H1 (cell line): Measurements from ENCODE around the gene CLEC16A. TPM values are rescaled to one million over a fixed set of nuclear protein-coding genes. Genes with fewer than 3 reads are reported as not detected.

Experiments used
- CTCF ChIA-PET: fragments of 300-600 bp; sonication (Branson Sonifier 250); formaldehyde crosslinking; loops from one replicate; lab custom pipeline; 2021; ENCODE audit not compliant: partially characterized antibody; lab: Charles Lee
- POLR2A ChIA-PET: fragments of 300-600 bp; sonication (Branson Sonifier 250); formaldehyde crosslinking; loops from one replicate; lab custom pipeline; 2021; ENCODE audit warnings: inconsistent platforms; ENCODE audit not compliant: partially characterized antibody; lab: Charles Lee
- DNase-seq, 2 experiments: peaks; one replicate each; pipeline versions ENCODE4 v3.0.0 to v3.0.0-alpha.2; 2010 to 2022; ENCODE audit warnings: low spot score in 2 of 2, low read depth in 1 of 2, mixed read lengths in 1 of 2
- FAIRE-seq: peaks from 2 replicates; lab custom pipeline; 2011; peaks lifted over from hg19 to GRCh38; lab: Jason Lieb, UNC
- H2AFZ ChIP-seq: 2 replicates; pipeline ENCODE4 v1.8.1; 2012; ENCODE audit warnings: low read length, inconsistent platforms
- H2AK5ac ChIP-seq: 2 replicates; pipeline ENCODE4 v1.6.1; 2013; ENCODE audit warnings: low read depth, low read length
- H2BK120ac ChIP-seq: replicated peaks from 2 replicates; pipeline ENCODE3; 2013; ENCODE audit warnings: low read depth, low read length, inconsistent platforms
- H2BK12ac ChIP-seq: 2 replicates; pipeline ENCODE4 v1.6.1; 2013; ENCODE audit warnings: low read depth, low read length
- H2BK15ac ChIP-seq: 2 replicates; pipeline ENCODE4 v1.6.1; 2013; ENCODE audit warnings: low read length
- H2BK20ac ChIP-seq: 2 replicates; pipeline ENCODE4 v1.6.1; 2013; ENCODE audit warnings: low read length
- H2BK5ac ChIP-seq: 2 replicates; pipeline ENCODE4 v1.6.1; 2013; ENCODE audit warnings: low read depth, low read length
- H3K14ac ChIP-seq: 2 replicates; pipeline ENCODE4 v1.6.1; 2013; ENCODE audit warnings: inconsistent platforms; ENCODE audit not compliant: insufficient read length
- H3K18ac ChIP-seq: 2 replicates; pipeline ENCODE4 v1.6.1; 2013; ENCODE audit warnings: low read length; ENCODE audit errors: extremely low read depth
- H3K23ac ChIP-seq: 2 replicates; pipeline ENCODE4 v1.6.1; 2013; ENCODE audit warnings: inconsistent platforms; ENCODE audit not compliant: insufficient read length
- H3K23me2 ChIP-seq: 2 replicates; pipeline ENCODE4 v1.6.1; 2013; ENCODE audit warnings: low read depth, low read length
- H3K27ac ChIP-seq: 2 replicates; pipeline ENCODE4 v1.6.1; 2011; ENCODE audit warnings: low read depth, low read length, inconsistent platforms
- H3K27me3 ChIP-seq, 4 experiments: replicated peaks in 1 of 4; 1 replicate in 1 of 4; 2 replicates in 3 of 4; pipeline versions ENCODE4 v1.6.1 to v1.8.1; 2011 to 2013; ENCODE audit warnings: low read length in 3 of 4, mild to moderate bottlenecking in 3 of 4, inconsistent platforms in 2 of 4, mixed read lengths in 2 of 4, moderate library complexity in 1 of 4; ENCODE audit not compliant: control insufficient read depth in 3 of 4, insufficient read depth in 3 of 4; ENCODE audit errors: extremely low read depth in 1 of 4
- H3K36me3 ChIP-seq, 4 experiments: 2 replicates each; pipeline versions ENCODE4 v1.6.1 to v1.8.1; 2011 to 2013; ENCODE audit warnings: mild to moderate bottlenecking in 4 of 4, low read length in 3 of 4, moderate library complexity in 2 of 4, control low read depth in 1 of 4, inconsistent platforms in 1 of 4; ENCODE audit not compliant: insufficient read depth in 4 of 4, control insufficient read depth in 2 of 4
- H3K4ac ChIP-seq: replicated peaks from 2 replicates; pipeline ENCODE3; 2013; ENCODE audit warnings: low read length, low read depth, mixed read lengths, inconsistent platforms; ENCODE audit not compliant: insufficient read length
- H3K4me1 ChIP-seq, 4 experiments: replicated peaks in 1 of 4; 1 replicate in 1 of 4; 2 replicates in 3 of 4; pipeline versions ENCODE4 v1.6.1 to v1.8.1; 2011 to 2013; ENCODE audit warnings: low read length in 3 of 4, inconsistent platforms in 2 of 4, mixed read lengths in 1 of 4; ENCODE audit not compliant: insufficient read depth in 4 of 4, control insufficient read depth in 3 of 4
- H3K4me2 ChIP-seq, 2 experiments: 2 replicates each; pipeline versions ENCODE4 v1.6.1 to v1.8.1; 2011 to 2013; ENCODE audit warnings: low read depth in 2 of 2, low read length in 2 of 2, control low read depth in 1 of 2, inconsistent platforms in 1 of 2, mild to moderate bottlenecking in 1 of 2; ENCODE audit not compliant: insufficient read depth in 1 of 2
- H3K4me3 ChIP-seq, 4 experiments: fragments of 200-600, 300-600 bp in 1 of 4; sonication (generic), shearing (Covaris generic), sonication (Bioruptor Twin) in 1 of 4; 2 replicates each; pipeline versions ENCODE4 v1.5.1 to v1.8.1; 2011 to 2016; ENCODE audit warnings: low read length in 4 of 4, low read depth in 3 of 4, control low read depth in 2 of 4, inconsistent platforms in 2 of 4, mild to moderate bottlenecking in 2 of 4, mixed read lengths in 1 of 4, moderate library complexity in 1 of 4; ENCODE audit not compliant: insufficient read depth in 2 of 4; ENCODE audit errors: extremely low read depth in 1 of 4
- H3K56ac ChIP-seq: replicated peaks from 2 replicates; pipeline ENCODE3; 2013; ENCODE audit warnings: low read depth, mild to moderate bottlenecking, mixed read lengths, low read length, inconsistent platforms; ENCODE audit not compliant: insufficient read length
- H3K79me1 ChIP-seq: 2 replicates; pipeline ENCODE4 v1.6.1; 2013; ENCODE audit warnings: low read depth, low read length, control low read depth
- H3K79me2 ChIP-seq, 2 experiments: 2 replicates each; pipeline versions ENCODE4 v1.6.1 to v1.8.1; 2012 to 2013; ENCODE audit warnings: low read length in 2 of 2, mild to moderate bottlenecking in 2 of 2, inconsistent platforms in 1 of 2; ENCODE audit not compliant: insufficient read depth in 2 of 2, control insufficient read depth in 1 of 2
- H3K9ac ChIP-seq, 4 experiments: replicated peaks in 1 of 4; 1 replicate in 1 of 4; 2 replicates in 3 of 4; pipeline versions ENCODE4 v1.6.1 to v1.8.1; 2011 to 2013; ENCODE audit warnings: low read depth in 3 of 4, low read length in 3 of 4, control low read depth in 2 of 4, mild to moderate bottlenecking in 2 of 4, moderate library complexity in 2 of 4, inconsistent platforms in 1 of 4; ENCODE audit errors: extremely low read depth in 1 of 4
- H3K9me3 ChIP-seq, 2 experiments: 2 replicates each; pipeline versions ENCODE4 v1.6.1 to v1.8.1; 2012 to 2013; ENCODE audit warnings: mild to moderate bottlenecking in 2 of 2, moderate library complexity in 2 of 2, control low read depth in 1 of 2, inconsistent platforms in 1 of 2, low read depth in 1 of 2, low read length in 1 of 2, mixed read lengths in 1 of 2; ENCODE audit not compliant: insufficient read depth in 2 of 2
- H4K20me1 ChIP-seq, 2 experiments: replicated peaks in 1 of 2; 2 replicates each; pipeline versions ENCODE3 to v1.8.1; 2011 to 2013; ENCODE audit warnings: inconsistent platforms in 2 of 2, low read length in 2 of 2, mild to moderate bottlenecking in 1 of 2; ENCODE audit not compliant: insufficient read depth in 2 of 2, control insufficient read depth in 1 of 2
- H4K5ac ChIP-seq: 2 replicates; pipeline ENCODE4 v1.6.1; 2013; ENCODE audit warnings: low read length, low read depth, mixed read lengths, inconsistent platforms; ENCODE audit not compliant: insufficient read length
- H4K8ac ChIP-seq: 2 replicates; pipeline ENCODE4 v1.8.0; 2013; ENCODE audit warnings: mild to moderate bottlenecking, moderate library complexity, low read length, inconsistent platforms; ENCODE audit not compliant: insufficient read depth; ENCODE audit errors: extremely low read depth
- H4K91ac ChIP-seq: replicated peaks from 2 replicates; pipeline ENCODE3; 2013; ENCODE audit warnings: low read length, mixed read lengths, inconsistent platforms; ENCODE audit not compliant: insufficient read length
- EZH2 ChIP-seq: fragments of 200-600 bp; sonication (generic); IDR thresholded peaks from 2 replicates; pipeline ENCODE4 v1.7.1; 2012; ENCODE audit warnings: low read depth, mild to moderate bottlenecking, moderate library complexity, low read length, inconsistent platforms; ENCODE audit not compliant: severe bottlenecking
- GTF2F1 ChIP-seq: IDR thresholded peaks from 2 replicates; pipeline ENCODE4 v1.6.1; 2012; ENCODE audit warnings: low read depth, low read length, improper control_type of control experiment, borderline replicate concordance
- HDAC6 ChIP-seq: IDR thresholded peaks from one replicate; pipeline ENCODE4 v1.7.1; 2012; ENCODE audit warnings: low read depth, mild to moderate bottlenecking, inconsistent platforms, low read length, moderate library complexity
- JUND ChIP-seq: IDR thresholded peaks from 2 replicates; pipeline ENCODE4 v1.6.1; 2011; ENCODE audit warnings: mild to moderate bottlenecking, improper control_type of control experiment, low read length
- MAX ChIP-seq: IDR thresholded peaks from 2 replicates; pipeline ENCODE4 v1.6.1; 2012; ENCODE audit warnings: inconsistent platforms
- NRF1 ChIP-seq: IDR thresholded peaks from 2 replicates; pipeline ENCODE4 v1.6.1; 2011; ENCODE audit warnings: mild to moderate bottlenecking, low read depth, low read length, improper control_type of control experiment
- RBBP5 ChIP-seq: IDR thresholded peaks from 2 replicates; pipeline ENCODE4 v1.7.1; 2012; ENCODE audit warnings: low read depth, mild to moderate bottlenecking, inconsistent platforms, low read length, moderate library complexity, borderline replicate concordance
- RFX5 ChIP-seq: IDR thresholded peaks from 2 replicates; pipeline ENCODE4 v1.6.1; 2011; ENCODE audit warnings: low read depth, low read length, improper control_type of control experiment, borderline replicate concordance
- RXRA ChIP-seq: IDR thresholded peaks from 2 replicates; pipeline ENCODE4 v1.6.1; 2011; ENCODE audit warnings: low read depth, mild to moderate bottlenecking, low read length, moderate library complexity; ENCODE audit not compliant: insufficient read depth
- SIRT6 ChIP-seq: IDR thresholded peaks from one replicate; pipeline ENCODE4 v1.7.1; 2012; ENCODE audit warnings: low read length, inconsistent platforms
- SIX5 ChIP-seq: IDR thresholded peaks from 2 replicates; pipeline ENCODE4 v1.6.1; 2011; ENCODE audit warnings: mild to moderate bottlenecking, low read depth, low read length
- SP1 ChIP-seq: IDR thresholded peaks from 2 replicates; pipeline ENCODE4 v1.6.1; 2011; ENCODE audit warnings: low read depth, low read length
- WGBS, 2 experiments: shearing (Covaris generic) in 1 of 2; methylation state at CpG; one replicate each; pipeline versions ENCODE4 v1.1.6 to v1.1.7; 2013 to 2015; ENCODE audit warnings: low lambda C conversion rate in 2 of 2, mixed read lengths in 2 of 2, inconsistent platforms in 1 of 2, low coverage in 1 of 2, missing lambda C conversion rate in 1 of 2; ENCODE audit not compliant: insufficient replicate concordance in 2 of 2, insufficient coverage in 1 of 2, insufficient read length in 1 of 2; ENCODE audit errors: extremely low coverage in 1 of 2, missing lambda C conversion rate in 1 of 2; 5-methylcytosine and 5-hydroxymethylcytosine counted together
- polyA plus RNA-seq, 7 experiments: library from polyadenylated mRNA; depleted of rRNA in 3 of 7; stranded (reverse) in 5 of 7; unstranded in 2 of 7; fragments of >200 nt in 5 of 7; fragments of 200-250 nt in 2 of 7; gene quantifications; 1 replicate in 5 of 7; 2 replicates in 1 of 7; 4 replicates in 1 of 7; pipeline versions ENCODE4 v1.2.1 to v1.2.3, GENCODE V29; 2011 to 2013; ENCODE audit warnings: missing spikeins in 2 of 7, mixed read lengths in 2 of 7
- total RNA-seq: library from RNA; stranded (reverse); fragmentation: NEBNext Ultra II Directional; extraction: Animal tissue kit (Norgen Biotek cat#: 25700); gene quantifications from 2 replicates; pipeline ENCODE4 v1.2.1, GENCODE V29; 2021

CLEC16A gene
- total and polyA plus RNA-seq, 2 of the 8 experiments (the other 6 are each of a cell fraction or from before 2014, with no cell fraction given), result 7.6 to 19.3 TPM

GRCh38 chr16:10939649-10940234, 4.6 kb upstream of the CLEC16A start:
- Histone ChIP-seq H2BK5ac (no peak overlapping the region), H3K23ac (no peak overlapping the region), H3K14ac (no peak overlapping the region), H3K4me2 (peak overlapping the region in 1 of 2 experiments; percentile 86; a peak in 1 of 4 replicates), H3K9me3 (no peaks in the 10 kb centered on the region), H3K27me3 (no peaks in the 10 kb centered on the region; a peak in 2 of 7 replicates), H3K18ac (no peak overlapping the region), H3K27ac (no peak overlapping the region), H4K91ac (no peak overlapping the region), H3K79me2 (peaks cover 0 to 35% of the 10 kb centered on the region in 2 experiments; a peak in 1 of 4 replicates), H3K4me1 (peaks cover 5 to 9% (median 8%) of the 10 kb centered on the region in 4 experiments), H2BK15ac (no peak overlapping the region), H4K5ac (no peak overlapping the region), H3K4ac (no peak overlapping the region), H3K4me3 (no peak overlapping the region), H4K20me1 (peaks cover 20 to 38% of the 10 kb centered on the region in 2 experiments), H2BK120ac (no peak overlapping the region), H2AK5ac (no peak overlapping the region), H3K23me2 (peaks cover 8% of the 10 kb centered on the region), H2BK20ac (no peak overlapping the region), H3K36me3 (peaks cover 0 to 4% (median 0%) of the 10 kb centered on the region in 4 experiments; a peak in 1 of 8 replicates), H2AFZ (no peak overlapping the region), H3K56ac (no peak overlapping the region), H3K79me1 (peaks cover 15% of the 10 kb centered on the region), H2BK12ac (no peak overlapping the region), H4K8ac (no peak overlapping the region), H3K9ac (no peak overlapping the region; a peak in 1 of 7 replicates)
- WGBS, 2 experiments, result 83% methylated on average over 7 of the region's 7 CpGs; no CpG with 5 or more reads in 1 of the 2 experiments
- no peak for FAIRE-seq
- no peak for DNase-seq
- POLR2A ChIA-PET, result interaction anchor here (1.8 kb wide), 1 partner anchor 11 kb away, joined by 6 read pairs; no protein-coding TSS in a partner anchor
- TF ChIP-seq HDAC6 (no peak), SP1 (no peak), JUND (no peak), GTF2F1 (no peak), SIRT6 (no peak), RFX5 (no peak), SIX5 (no peak), MAX (no peak), RBBP5 (no peak), NRF1 (no peak), EZH2 (no peak), RXRA (no peak)
- CTCF ChIA-PET, result interaction anchor here (1.1 to 1.6 kb wide), 3 partner anchors 10 to 202 kb away, joined by 3 to 5 read pairs (median 3); no protein-coding TSS in a partner anchor
